Stimulated activated CD8-positive, alpha-beta memory T cell treated with anti-CD3 and anti-CD28 coated beads, Interleukin-7, amount 100 ng/mL, for 24 hours (primary cell): ENCODE measurements around the gene RABEP1.

Experiments
- DNase-seq: peaks from one replicate; pipeline ENCODE4 v3.0.0-alpha.2; 2020; ENCODE audit warnings: low read depth

Gene RABEP1

DNA sequence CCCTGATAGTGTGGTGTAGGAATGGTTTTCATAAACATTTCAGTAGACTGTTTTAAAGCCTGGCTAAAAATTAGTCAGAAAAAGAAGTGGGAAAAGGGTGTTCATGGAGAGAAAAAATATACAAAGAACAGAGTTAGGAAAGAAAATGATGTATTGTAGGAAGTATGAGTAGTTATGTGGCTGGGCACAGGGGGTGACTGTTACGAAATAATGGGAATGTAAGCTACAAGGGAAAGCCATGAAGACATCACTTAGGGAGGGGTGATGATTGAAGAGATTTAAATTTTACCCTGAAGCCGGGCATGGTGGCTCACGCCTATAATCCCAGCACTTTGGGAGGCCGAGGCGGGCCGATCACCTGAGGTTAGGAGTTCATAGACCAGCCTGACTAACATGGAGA is 82.1 kb downstream of the RABEP1 start:
- no peak for DNase-seq

- DNase-seq: no peak
Measured at GRCh38 chr17:5364696-5365095, 82.6 kb downstream of the RABEP1 start.

GRCh38 chr17:5365831-5366230 is 83.7 kb downstream of the RABEP1 start:
- DNase-seq: no peak

- DNase-seq: no peak
Measured at GRCh38 chr17:5370411-5370810, 88.3 kb downstream of the RABEP1 start.

DNA sequence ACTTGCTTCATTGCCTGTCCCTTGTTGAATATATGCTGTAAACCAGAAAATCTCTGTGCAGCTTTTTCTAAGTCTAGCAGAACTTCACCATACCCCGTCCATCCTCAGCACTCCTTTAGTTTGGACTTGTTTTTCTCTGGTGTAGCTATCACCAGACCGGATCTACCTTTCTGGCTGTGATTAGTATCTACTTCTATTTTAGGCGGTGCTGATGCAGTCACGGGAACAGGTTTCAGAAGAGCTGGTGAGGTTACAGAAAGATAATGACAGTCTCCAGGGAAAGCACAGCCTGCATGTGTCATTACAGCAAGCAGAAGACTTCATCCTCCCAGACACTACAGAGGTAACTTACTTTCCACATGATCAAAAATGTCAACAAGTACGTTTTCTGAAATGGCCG is 91.0 kb downstream of the RABEP1 start:
- no peak for DNase-seq

DNA sequence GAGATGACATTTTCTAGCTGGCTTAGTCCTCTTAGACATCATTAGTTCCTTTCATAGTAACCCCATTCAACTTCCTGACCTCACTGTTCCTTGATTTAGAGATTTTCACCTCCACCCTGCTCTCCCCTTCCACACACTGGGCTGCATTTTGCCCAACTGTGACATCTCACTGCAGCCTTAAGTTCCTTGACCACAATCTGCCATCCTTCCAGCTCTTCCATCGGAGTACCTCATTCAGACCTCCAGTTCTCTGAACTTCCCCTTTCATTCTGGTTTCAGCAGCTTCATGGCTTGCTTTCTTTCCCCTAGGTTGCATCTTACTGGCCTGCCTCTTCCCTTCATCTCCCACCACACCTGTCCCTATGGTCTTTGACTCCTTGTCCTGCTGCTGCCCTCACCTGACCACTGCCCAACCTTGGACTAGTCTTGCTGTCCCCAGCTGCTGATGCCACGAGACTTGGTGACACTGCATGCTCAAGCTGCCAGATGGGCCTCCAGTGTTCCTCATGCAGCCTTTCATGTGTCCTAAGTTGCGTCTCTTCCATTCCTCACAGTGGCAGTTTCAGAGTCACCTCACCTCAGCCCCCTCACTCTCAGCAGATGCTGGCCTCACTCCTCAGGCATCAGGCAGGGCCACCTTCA is 96.6 kb downstream of the RABEP1 start:
- DNase-seq: no peak

GRCh38 chr17:5379351-5380107 is 97.4 kb downstream of the RABEP1 start:
- no peak for DNase-seq

GRCh38 chr17:5380491-5381135 is 98.5 kb downstream of the RABEP1 start:
- DNase-seq: no peak

- no peak for DNase-seq
Measured at GRCh38 chr17:5381542-5381941, 99.5 kb downstream of the RABEP1 start.

DNA sequence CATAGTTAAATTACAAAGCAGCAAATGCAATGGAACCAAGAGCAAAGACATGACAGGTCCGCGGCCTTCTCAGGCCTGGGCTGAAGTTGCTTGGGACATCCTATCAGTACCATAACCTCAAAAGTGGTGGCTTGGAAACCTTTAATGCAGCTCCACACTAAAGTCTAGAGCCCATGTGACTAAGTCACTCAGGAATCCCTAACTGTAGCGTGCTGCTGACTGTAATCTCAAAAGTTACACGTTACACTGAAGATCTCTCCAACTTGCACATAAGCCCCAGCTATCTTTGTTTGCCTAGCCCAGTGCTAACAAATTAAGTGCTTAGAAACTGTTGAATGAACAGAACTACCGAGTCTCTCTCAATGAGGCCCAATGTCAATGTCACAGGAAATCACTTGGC is 109.6 kb downstream of the RABEP1 start:
- no peak for DNase-seq

DNA sequence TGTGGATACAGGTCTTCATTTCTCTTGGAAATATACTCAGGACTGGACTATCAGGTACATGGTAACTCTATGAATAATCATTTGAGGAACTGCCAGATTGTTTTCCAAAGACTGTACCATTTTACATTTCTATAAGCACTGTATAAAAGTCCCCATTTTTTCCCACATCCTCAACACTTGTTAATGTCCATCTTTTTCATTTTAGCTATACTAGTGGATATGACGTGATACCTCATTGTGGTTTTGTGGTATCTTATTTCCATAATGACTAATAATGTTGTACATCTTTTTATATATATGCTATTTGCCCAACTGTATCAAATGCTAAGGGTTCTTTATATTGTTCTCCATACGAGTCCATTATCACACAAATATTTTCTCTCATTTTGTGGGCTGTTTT is 114.5 kb downstream of the RABEP1 start:
- no peak for DNase-seq

DNA sequence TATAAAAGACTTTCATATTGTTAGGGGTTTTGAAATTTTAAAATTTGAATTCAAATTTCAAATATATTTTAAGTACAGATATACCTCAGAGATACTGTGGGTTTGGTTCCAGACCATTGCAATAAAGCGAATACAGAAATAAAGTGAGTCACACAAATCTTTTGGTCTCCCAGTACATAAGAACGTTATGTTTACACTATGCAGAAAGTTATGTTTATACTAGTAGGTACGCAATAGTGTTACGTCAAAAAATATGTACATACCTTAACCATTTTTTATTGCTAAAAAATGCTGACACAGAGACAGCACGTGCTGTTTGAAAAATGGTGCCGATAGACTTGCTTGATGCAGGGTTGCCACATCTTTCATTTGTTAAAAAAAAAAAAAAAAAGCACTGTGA is 117.7 kb downstream of the RABEP1 start:
- no peak for DNase-seq

GRCh38 chr17:5405400-5405799 is 123.3 kb downstream of the RABEP1 start:
- DNase-seq: no peak

- no peak for DNase-seq
Measured at GRCh38 chr17:5408186-5408585, 126.1 kb downstream of the RABEP1 start.

DNA sequence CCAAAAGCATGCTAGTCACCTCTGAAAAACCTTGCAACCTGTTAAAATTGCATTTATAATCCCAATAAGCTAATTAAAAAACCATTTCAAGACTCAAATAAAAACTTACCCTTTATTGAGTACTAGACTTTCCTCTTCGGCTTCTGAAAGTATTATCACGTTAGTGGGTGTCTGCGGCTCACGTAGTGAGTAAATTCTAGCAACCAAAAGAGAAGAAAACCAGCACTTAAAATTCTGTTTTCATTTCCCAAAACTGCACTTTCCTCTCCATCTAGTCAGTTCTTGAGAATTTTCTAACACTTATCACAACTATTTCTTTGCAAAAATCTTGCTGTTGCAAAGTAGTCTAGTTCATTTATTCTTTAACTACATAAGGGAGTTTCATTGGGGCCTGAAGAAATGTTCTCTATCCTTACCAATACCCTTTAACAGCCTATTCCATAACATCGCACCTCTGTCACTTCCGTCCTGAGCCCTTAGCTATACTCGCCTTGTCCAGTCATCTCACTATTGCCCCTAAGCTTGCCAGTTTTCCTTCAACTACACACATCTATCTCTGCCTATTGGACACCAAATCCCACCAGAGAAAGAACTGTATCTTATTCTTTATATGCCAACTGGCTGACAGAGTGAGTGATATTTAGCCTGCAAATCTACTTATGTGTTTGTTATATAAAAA is 128.6 kb downstream of the RABEP1 start:
- no peak for DNase-seq

DNA sequence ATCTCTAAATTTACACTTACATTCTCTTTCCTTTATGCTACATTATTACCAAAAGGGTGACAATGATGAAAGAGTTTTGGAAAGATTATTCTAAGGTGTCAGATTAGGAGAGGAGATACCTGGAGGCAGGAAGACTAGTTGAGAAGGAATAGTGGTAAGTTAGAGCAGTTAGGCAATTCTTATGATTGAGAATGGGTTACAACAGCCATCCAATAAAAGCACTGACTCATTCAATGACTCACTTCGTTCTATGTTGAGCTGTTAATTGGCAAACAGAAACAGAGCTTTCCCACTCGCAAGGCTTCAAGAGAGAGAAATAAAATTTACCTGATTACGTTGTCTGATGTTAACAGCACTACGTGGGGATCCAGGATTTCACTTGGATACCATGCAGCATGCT is 131.6 kb downstream of the RABEP1 start:
- DNase-seq: no peak

DNA sequence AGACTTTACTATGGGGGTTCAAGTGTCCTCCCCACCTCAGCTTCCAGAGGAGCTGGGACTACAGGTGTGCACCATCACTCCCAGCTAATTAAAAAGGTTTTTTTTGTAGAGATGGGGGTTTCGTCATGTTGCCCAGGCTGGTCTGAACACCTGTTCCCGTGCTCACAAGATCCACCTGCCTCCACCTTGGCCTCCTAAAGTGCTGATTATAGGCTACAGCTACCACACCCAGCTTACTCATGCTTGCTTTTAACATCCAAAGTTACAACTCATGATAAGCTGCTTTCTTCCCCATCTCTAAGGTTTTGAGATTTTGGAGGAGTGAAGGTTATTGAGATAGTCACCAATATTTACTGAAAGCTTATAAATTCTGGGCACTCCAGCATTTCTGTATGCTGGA is 134.8 kb downstream of the RABEP1 start:
- DNase-seq: no peak

GRCh38 chr17:5418858-5419355 is 136.8 kb downstream of the RABEP1 start:
- DNase-seq: peak; percentile 21

DNA sequence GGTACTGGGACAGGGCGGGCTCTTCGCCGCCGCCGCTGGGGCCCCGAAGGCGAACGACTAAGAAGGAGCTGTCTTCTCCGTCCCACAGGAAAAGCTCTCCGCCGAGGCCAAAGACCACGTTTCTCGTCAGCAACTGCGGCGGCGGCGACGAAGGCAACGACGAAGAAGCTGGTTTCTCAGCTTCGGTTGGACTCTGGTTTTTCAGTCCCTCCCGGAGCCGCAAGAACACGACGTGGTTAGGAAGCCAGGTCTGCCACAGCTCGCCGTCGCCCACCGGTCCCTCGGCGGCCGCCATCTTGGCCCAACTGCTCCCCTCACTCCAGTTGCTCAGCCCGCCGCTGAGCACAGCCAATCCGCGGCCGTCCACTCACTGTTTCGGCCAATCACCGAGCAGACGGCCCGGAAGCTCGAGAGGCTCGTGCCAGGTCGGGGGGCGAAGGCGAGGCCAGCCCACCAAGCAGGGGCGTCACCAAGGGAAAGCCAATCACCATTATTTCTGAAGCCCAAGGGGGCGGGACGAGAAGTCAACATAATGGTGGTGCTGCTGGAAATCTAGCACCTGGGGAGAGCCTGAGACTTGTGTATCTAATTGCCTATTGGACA is 137.4 kb downstream of the RABEP1 start, which contains the start of gene NUP88:
Gene NUP88, minus strand, starts transcription at position 307 of the 603 bp plus-strand sequence. Its CDS starts 12 bp downstream, at position 295.
- DNase-seq: peak; percentile 88

GRCh38 chr17:5419959-5420653 is 138.0 kb downstream of the RABEP1 start, which contains the start of gene RPAIN:
TSS of gene RPAIN (plus strand) at chr17:5420182. CDS start at chr17:5420211, 29 bp downstream.
- peak; percentile 72 for DNase-seq

- DNase-seq: no peak
Measured at GRCh38 chr17:5422505-5422904, 140.4 kb downstream of the RABEP1 start.
